Endodermal cell (in vitro differentiated cells): Measurements from ENCODE around the gene DHX29. TPM values are rescaled to one million over a fixed set of nuclear protein-coding genes. Genes with fewer than 3 reads are reported as not detected.

Source experiments
- DNase-seq: peaks from one replicate; pipeline ENCODE4 v3.0.0-alpha.2; 2017
- H3K27ac ChIP-seq: 2 replicates; pipeline ENCODE4 v1.5.1; 2013; ENCODE audit warnings: mild to moderate bottlenecking, low read depth, low read length, moderate library complexity
- H3K27me3 ChIP-seq: 2 replicates; pipeline ENCODE4 v1.6.1; 2013; ENCODE audit warnings: mild to moderate bottlenecking, low read length, moderate library complexity; ENCODE audit not compliant: insufficient read depth, control insufficient read depth, poor library complexity, severe bottlenecking
- H3K36me3 ChIP-seq: 2 replicates; pipeline ENCODE4 v1.7.0; 2013; ENCODE audit warnings: mild to moderate bottlenecking, low read length, moderate library complexity; ENCODE audit not compliant: control insufficient read depth, insufficient read depth
- H3K4me1 ChIP-seq: one replicate; pipeline ENCODE4 v1.7.0; 2013; ENCODE audit warnings: low read length; ENCODE audit not compliant: control insufficient read depth, insufficient read depth
- H3K4me3 ChIP-seq: 2 replicates; pipeline ENCODE4 v1.5.1; 2013; ENCODE audit warnings: mild to moderate bottlenecking, low read length, moderate library complexity
- H3K9ac ChIP-seq: 2 replicates; pipeline ENCODE4 v1.6.1; 2013; ENCODE audit warnings: mild to moderate bottlenecking, low read length, moderate library complexity; ENCODE audit not compliant: poor library complexity, severe bottlenecking; ENCODE audit errors: extremely low read depth
- H3K9me3 ChIP-seq: 2 replicates; pipeline ENCODE4 v1.6.1; 2013; ENCODE audit warnings: mild to moderate bottlenecking, low read length, moderate library complexity; ENCODE audit not compliant: control insufficient read depth
- H3K27ac Mint-ChIP-seq: 2 replicates; pipeline ENCODE4 v1.8.0; 2020; ENCODE audit warnings: mixed read lengths
- H3K27me3 Mint-ChIP-seq: 2 replicates; pipeline ENCODE4 v1.8.0; 2021; ENCODE audit warnings: mild to moderate bottlenecking, mixed read lengths; ENCODE audit not compliant: insufficient read depth
- H3K36me3 Mint-ChIP-seq: 2 replicates; pipeline ENCODE4 v1.8.0; 2020; ENCODE audit warnings: low read depth, mixed read lengths
- H3K4me1 Mint-ChIP-seq: 2 replicates; pipeline ENCODE4 v1.8.0; 2020; ENCODE audit warnings: mixed read lengths
- H3K4me3 Mint-ChIP-seq: 2 replicates; pipeline ENCODE4 v1.8.0; 2020; ENCODE audit warnings: mild to moderate bottlenecking, moderate library complexity, mixed read lengths
- H3K9me3 Mint-ChIP-seq: 2 replicates; pipeline ENCODE4 v1.8.0; 2020; ENCODE audit warnings: mild to moderate bottlenecking, mixed read lengths
- WGBS, 2 experiments: methylation state at CpG; one replicate each; pipeline versions ENCODE4 v1.1.5 to v1.1.7; 2013; ENCODE audit warnings: missing lambda C conversion rate in 2 of 2, mixed read lengths in 1 of 2; ENCODE audit not compliant: insufficient coverage in 1 of 2, insufficient read length in 1 of 2; 5-methylcytosine and 5-hydroxymethylcytosine counted together
- total RNA-seq, 2 donors: library from RNA; stranded (reverse); fragmentation: NEBNext Ultra II Directional in 1 of 2; extraction: Animal tissue kit (Norgen Biotek cat#: 25700) in 1 of 2; gene quantifications; 2 replicates in 1 of 2; 3 replicates in 1 of 2; pipeline ENCODE4 v1.2.1, GENCODE V29; 2021
- TF ChIP-seq, protein P1 (sequence below): fragments of 200-600 bp; sonication (generic); conservative IDR thresholded peaks from 2 replicates; pipeline ENCODE4 v1.5.0; 2021; ENCODE audit warnings: antibody characterized with exemption, mild to moderate bottlenecking

Gene DHX29
- total RNA-seq, 2 donors from 2014 or later, result 27.9 to 29.0 TPM

DNA sequence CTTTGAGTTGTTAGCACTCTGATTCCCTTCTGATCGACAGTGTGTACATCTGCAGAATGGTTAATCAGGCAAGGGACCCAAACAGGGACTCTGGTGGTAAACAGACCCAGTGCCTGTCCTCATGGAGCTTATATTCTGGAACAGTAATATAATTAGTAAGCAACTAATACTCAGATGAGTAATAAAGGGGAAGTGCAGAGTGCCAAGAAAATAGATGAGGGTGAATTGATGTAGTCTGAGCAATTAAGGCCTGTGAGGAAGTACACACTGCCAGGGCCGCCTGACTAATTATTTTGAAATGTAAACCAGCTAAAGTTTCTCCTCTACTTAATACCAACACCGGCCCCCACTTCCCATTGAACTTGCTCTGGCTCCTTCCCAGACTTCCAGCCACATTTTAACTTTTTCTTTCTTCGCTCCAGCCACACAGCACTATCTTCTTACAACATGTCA, 4.2 kb downstream of the DHX29 start:
- H3K4me3 Mint-ChIP-seq, result no peak overlapping the region
- Histone ChIP-seq H3K4me3 (no peak overlapping the region), H3K9ac (no peak overlapping the region), H3K27ac (no peak overlapping the region), H3K36me3 (peaks cover 22% of the 10 kb centered on the region), H3K9me3 (peaks cover 15% of the 10 kb centered on the region), H3K4me1 (no peaks in the 10 kb centered on the region), H3K27me3 (no peaks in the 10 kb centered on the region)
- TF ChIP-seq, protein P1, sequence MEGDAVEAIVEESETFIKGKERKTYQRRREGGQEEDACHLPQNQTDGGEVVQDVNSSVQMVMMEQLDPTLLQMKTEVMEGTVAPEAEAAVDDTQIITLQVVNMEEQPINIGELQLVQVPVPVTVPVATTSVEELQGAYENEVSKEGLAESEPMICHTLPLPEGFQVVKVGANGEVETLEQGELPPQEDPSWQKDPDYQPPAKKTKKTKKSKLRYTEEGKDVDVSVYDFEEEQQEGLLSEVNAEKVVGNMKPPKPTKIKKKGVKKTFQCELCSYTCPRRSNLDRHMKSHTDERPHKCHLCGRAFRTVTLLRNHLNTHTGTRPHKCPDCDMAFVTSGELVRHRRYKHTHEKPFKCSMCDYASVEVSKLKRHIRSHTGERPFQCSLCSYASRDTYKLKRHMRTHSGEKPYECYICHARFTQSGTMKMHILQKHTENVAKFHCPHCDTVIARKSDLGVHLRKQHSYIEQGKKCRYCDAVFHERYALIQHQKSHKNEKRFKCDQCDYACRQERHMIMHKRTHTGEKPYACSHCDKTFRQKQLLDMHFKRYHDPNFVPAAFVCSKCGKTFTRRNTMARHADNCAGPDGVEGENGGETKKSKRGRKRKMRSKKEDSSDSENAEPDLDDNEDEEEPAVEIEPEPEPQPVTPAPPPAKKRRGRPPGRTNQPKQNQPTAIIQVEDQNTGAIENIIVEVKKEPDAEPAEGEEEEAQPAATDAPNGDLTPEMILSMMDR, result no peak
- no peaks in the 10 kb centered on the region for H3K4me1 Mint-ChIP-seq
- DNase-seq, result no peak
- H3K9me3 Mint-ChIP-seq, result peaks cover 6% of the 10 kb centered on the region
- no peak overlapping the region for H3K27ac Mint-ChIP-seq
- peaks cover 23% of the 10 kb centered on the region for H3K36me3 Mint-ChIP-seq
- H3K27me3 Mint-ChIP-seq, result no peaks in the 10 kb centered on the region
- 93% methylated on average over 3 to 4 of the region's 4 CpGs for WGBS, 2 experiments

DNA sequence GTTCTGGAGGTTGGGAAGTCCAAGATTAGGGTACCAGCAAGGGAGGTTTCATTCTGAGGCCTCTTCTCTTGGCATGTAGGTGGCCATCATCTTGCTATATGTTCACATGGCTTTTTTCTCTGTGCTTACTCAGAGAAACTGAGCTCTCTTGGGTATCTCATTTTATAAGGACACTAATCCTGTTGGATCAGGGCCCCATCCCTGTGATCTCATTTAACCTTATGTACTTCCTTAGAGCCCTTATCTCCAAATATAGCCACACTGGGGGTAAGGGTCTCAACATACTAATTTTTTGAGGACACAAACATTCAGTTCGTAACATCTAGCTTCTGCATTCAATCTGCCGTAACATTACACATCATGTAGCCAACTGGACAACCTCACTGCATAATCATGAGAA, 6.6 kb downstream of the DHX29 start:
- no peaks in the 10 kb centered on the region for H3K4me1 ChIP-seq
- Mint-ChIP-seq H3K4me1 (no peaks in the 10 kb centered on the region), H3K4me3 (no peak overlapping the region), H3K9me3 (peaks cover 6% of the 10 kb centered on the region), H3K27me3 (no peaks in the 10 kb centered on the region), H3K36me3 (peaks cover 45% of the 10 kb centered on the region), H3K27ac (no peak overlapping the region)
- no peak overlapping the region for H3K27ac ChIP-seq
- peaks cover 26% of the 10 kb centered on the region for H3K9me3 ChIP-seq
- no peak overlapping the region for H3K4me3 ChIP-seq
- 94 to 99% methylated on average over 2 of the region's 2 CpGs for WGBS, 2 experiments
- peaks cover 46% of the 10 kb centered on the region for H3K36me3 ChIP-seq
- DNase-seq, result no peak
- H3K27me3 ChIP-seq, result no peaks in the 10 kb centered on the region
- no peak overlapping the region for H3K9ac ChIP-seq
- TF ChIP-seq, protein P1, result no peak

- no peak overlapping the region for H3K4me3 ChIP-seq
Observed at GRCh38 chr5:55294935-55295334, 12.6 kb downstream of the DHX29 start.

More at GRCh38 chr5:55294935-55295334, 12.6 kb downstream of the DHX29 start:
- Mint-ChIP-seq H3K36me3 (peaks cover 82% of the 10 kb centered on the region), H3K9me3 (peaks cover 10% of the 10 kb centered on the region), H3K27ac (no peak overlapping the region), H3K27me3 (no peaks in the 10 kb centered on the region), H3K4me3 (no peak overlapping the region), H3K4me1 (no peaks in the 10 kb centered on the region)
- TF ChIP-seq, protein P1, result no peak
- no peak overlapping the region for H3K9ac ChIP-seq
- no peaks in the 10 kb centered on the region for H3K27me3 ChIP-seq
- 93 to 100% methylated on average over 1 of the region's 1 CpG for whole genome bisulfite sequencing, 2 experiments
- peaks cover 26% of the 10 kb centered on the region for H3K9me3 ChIP-seq
- DNase-seq, result no peak
- no peaks in the 10 kb centered on the region for H3K4me1 ChIP-seq
- H3K27ac ChIP-seq, result no peak overlapping the region
- H3K36me3 ChIP-seq, result peaks cover 84% of the 10 kb centered on the region
